Endothelial cell of umbilical vein (primary cell): ENCODE results near the gene BLOC1S3. TPM values are rescaled to one million over a fixed set of nuclear protein-coding genes. Genes with fewer than 3 reads are reported as not detected.

Source experiments
- BruUV-seq: library from RNA; stranded (reverse); fragments of 400-500 nt; replicated peaks from 2 replicates; lab custom pipeline; 2021; lab: Mats Ljungman, UMichigan
- CTCF ChIA-PET: fragments of 300-600, 350-600 bp; sonication (Branson Sonifier 250); formaldehyde crosslinking; loops from one replicate; lab custom pipeline; 2021; ENCODE audit warnings: antibody characterized with exemption, inconsistent platforms; lab: Charles Lee
- POLR2A ChIA-PET: fragments of 300-600, 350-600 bp; sonication (Branson Sonifier 250); formaldehyde crosslinking; loops from one replicate; lab custom pipeline; 2021; ENCODE audit warnings: antibody characterized with exemption, inconsistent platforms; lab: Charles Lee
- DNase-seq: peaks from one replicate; pipeline ENCODE4 v3.0.0-alpha.2; 2011; ENCODE audit warnings: low read depth, low spot score
- FAIRE-seq: peaks from 2 replicates; lab custom pipeline; 2011; peaks lifted over from hg19 to GRCh38; lab: Jason Lieb, UNC
- H2AFZ ChIP-seq: 2 replicates; pipeline ENCODE4 v1.6.0; 2012; ENCODE audit warnings: low read depth, low read length, control low read depth, inconsistent platforms
- H3K27ac ChIP-seq: 2 replicates; pipeline ENCODE4 v1.5.1; 2011; ENCODE audit warnings: low read depth, mild to moderate bottlenecking, control low read depth, low read length, moderate library complexity; ENCODE audit not compliant: insufficient read depth
- H3K27me3 ChIP-seq, 2 experiments: 2 replicates each; pipeline versions ENCODE4 v1.6.0 to v1.6.1; 2011; ENCODE audit warnings: low read length in 2 of 2, mixed read lengths in 1 of 2; ENCODE audit not compliant: control insufficient read depth in 2 of 2, insufficient read depth in 2 of 2
- H3K36me3 ChIP-seq, 2 experiments: 2 replicates in 1 of 2; 3 replicates in 1 of 2; pipeline ENCODE4 v1.5.1; 2011; ENCODE audit warnings: low read length in 2 of 2, mild to moderate bottlenecking in 1 of 2, moderate library complexity in 1 of 2; ENCODE audit not compliant: control insufficient read depth in 2 of 2, insufficient read depth in 2 of 2; ENCODE audit errors: extremely low read depth in 1 of 2
- H3K4me1 ChIP-seq: 3 replicates; pipeline ENCODE4 v1.5.1; 2011; ENCODE audit warnings: mild to moderate bottlenecking, low read length; ENCODE audit not compliant: control insufficient read depth, insufficient read depth; ENCODE audit errors: extremely low read depth
- H3K4me2 ChIP-seq: 2 replicates; pipeline ENCODE4 v1.6.1; 2011; ENCODE audit warnings: low read length, control low read depth, mixed read lengths; ENCODE audit not compliant: insufficient read depth
- H3K4me3 ChIP-seq, 3 experiments: fragments of 200-600 bp in 1 of 3; sonication (generic), shearing (Covaris generic) in 1 of 3; replicated peaks in 1 of 3; 2 replicates each; pipeline ENCODE4 v1.5.1; 2011 to 2016; ENCODE audit warnings: control low read depth in 3 of 3, low read length in 3 of 3, mild to moderate bottlenecking in 2 of 3, inconsistent platforms in 1 of 3, low read depth in 1 of 3, moderate library complexity in 1 of 3; ENCODE audit not compliant: insufficient read depth in 1 of 3
- H3K79me2 ChIP-seq: 2 replicates; pipeline ENCODE4 v1.6.0; 2012; ENCODE audit warnings: low read length, inconsistent platforms; ENCODE audit not compliant: control insufficient read depth, insufficient read depth
- H3K9ac ChIP-seq: replicated peaks from 2 replicates; pipeline ENCODE3; 2011; ENCODE audit warnings: low read length, control low read depth; ENCODE audit not compliant: insufficient read depth; ENCODE audit errors: extremely low read depth
- H3K9me1 ChIP-seq: replicated peaks from 3 replicates; pipeline ENCODE4 v1.6.0; 2011; ENCODE audit warnings: mild to moderate bottlenecking, low read length; ENCODE audit not compliant: control insufficient read depth, insufficient read depth; ENCODE audit errors: extremely low read depth
- H3K9me3 ChIP-seq: replicated peaks from 2 replicates; pipeline ENCODE4 v1.5.1; 2012; ENCODE audit warnings: low read length, inconsistent platforms; ENCODE audit not compliant: control insufficient read depth, insufficient read depth
- H4K20me1 ChIP-seq: replicated peaks from 2 replicates; pipeline ENCODE3; 2011; ENCODE audit warnings: mild to moderate bottlenecking, low read length; ENCODE audit not compliant: control insufficient read depth, insufficient read depth; ENCODE audit errors: extremely low read depth
- CTCF ChIP-seq, 2 donors: IDR thresholded peaks; 1 replicate in 1 of 2; 2 replicates in 1 of 2; pipeline ENCODE4 v1.5.1; 2011; ENCODE audit warnings: low read length in 2 of 2, mild to moderate bottlenecking in 2 of 2, moderate library complexity in 2 of 2, control low read depth in 1 of 2, inconsistent platforms in 1 of 2, low read depth in 1 of 2; ENCODE audit not compliant: insufficient read depth in 1 of 2; ENCODE audit errors: extremely low read depth in 1 of 2
- EZH2 ChIP-seq: IDR thresholded peaks from 2 replicates; pipeline ENCODE4 v1.6.1; 2012; ENCODE audit warnings: borderline replicate concordance, low read depth, mild to moderate bottlenecking, moderate library complexity, low read length, inconsistent platforms; ENCODE audit not compliant: severe bottlenecking
- FOS ChIP-seq: IDR thresholded peaks from 2 replicates; pipeline ENCODE4 v1.6.1; 2011; ENCODE audit warnings: mild to moderate bottlenecking, low read length, moderate library complexity, borderline replicate concordance; ENCODE audit not compliant: insufficient read depth
- GATA2 ChIP-seq: IDR thresholded peaks from 2 replicates; pipeline ENCODE4 v1.7.0; 2011; ENCODE audit warnings: low read depth, mild to moderate bottlenecking, moderate library complexity, mixed read lengths, low read length; ENCODE audit not compliant: insufficient read length, insufficient read depth
- JUN ChIP-seq: IDR thresholded peaks from 2 replicates; pipeline ENCODE4 v1.6.1; 2011; ENCODE audit warnings: borderline replicate concordance, low read depth; ENCODE audit not compliant: insufficient read length, insufficient read depth
- MAX ChIP-seq: IDR thresholded peaks from 2 replicates; pipeline ENCODE4 v1.6.1; 2011; ENCODE audit not compliant: insufficient read depth, insufficient read length
- MYC ChIP-seq: IDR thresholded peaks from one replicate; pipeline ENCODE4 v1.6.1; 2011; ENCODE audit warnings: mild to moderate bottlenecking, low read depth, low read length
- POLR2A ChIP-seq: IDR thresholded peaks from 2 replicates; pipeline ENCODE4 v1.6.1; 2012; ENCODE audit warnings: low read depth, mild to moderate bottlenecking, control low read depth, low read length
- POLR2AphosphoS5 ChIP-seq: IDR thresholded peaks from 2 replicates; pipeline ENCODE4 v1.6.1; 2012; ENCODE audit warnings: low read depth, mild to moderate bottlenecking, control low read depth, low read length, moderate library complexity; ENCODE audit not compliant: insufficient read depth
- dilution Hi-C: fragments of 300-500 bp; cut with MboI; formaldehyde crosslinking; loops from one replicate; pipeline ENCODE4 v1.15.0; 2019; ENCODE audit warnings: low sequenced_read_pairs; ENCODE audit not compliant: extremely low pct_ligation_motif_present
- intact Hi-C: fragments of 100-400 bp; cut with micrococcal nuclease; formaldehyde crosslinking; loops from one replicate; pipeline ENCODE4 v1.10.0; 2022
- polyA plus RNA-seq, 4 experiments: library from polyadenylated mRNA; depleted of rRNA in 3 of 4; stranded (reverse) in 3 of 4; unstranded in 1 of 4; fragments of >200 nt; gene quantifications; 2 replicates each; pipeline versions ENCODE4 v1.2.1 to v1.2.3, GENCODE V29; 2011 to 2012; ENCODE audit warnings: missing spikeins in 1 of 4
- total RNA-seq: library from RNA; stranded (reverse); gene quantifications from 2 replicates; pipeline ENCODE4 v1.2.3, GENCODE V29; 2021

BLOC1S3 gene
- total and polyA plus RNA-seq, 2 donors (not counting 3 experiments of a cell fraction or from before 2014, with no cell fraction given), result 13.6 to 17.4 TPM

GRCh38 chr19:45140533-45140932 lies 38.1 kb upstream of the BLOC1S3 start:
- no peaks in the 10 kb centered on the region for H3K9me1 ChIP-seq
- no peak overlapping the region for H2AFZ ChIP-seq
- no peaks in the 10 kb centered on the region for H3K4me1 ChIP-seq
- dilution Hi-C loops (no loop called here), intact Hi-C loops (no loop called here)
- no peak for FAIRE-seq
- H4K20me1 ChIP-seq, result no peaks in the 10 kb centered on the region
- H3K79me2 ChIP-seq, result peaks cover 2% of the 10 kb centered on the region
- H3K36me3 ChIP-seq, result peaks cover 2 to 16% of the 10 kb centered on the region in 2 experiments
- no TSS peak for BruUV-seq
- no peak overlapping the region for H3K4me3 ChIP-seq
- POLR2A ChIA-PET, result no interaction called here
- no peak for DNase-seq
- TF ChIP-seq CTCF (IDR thresholded peaks at IDR 0.05; ENCODE audit: extremely low read depth in 1 of 2, insufficient read depth in 1 of 2, low read depth in 1 of 2, low read length in 2 of 2) (no peak), GATA2 (no peak), POLR2AphosphoS5 (no peak), FOS (no peak), MYC (no peak), JUN (no peak), POLR2A (no peak), MAX (no peak), EZH2 (no peak)
- H3K4me2 ChIP-seq, result no peak overlapping the region
- H3K9ac ChIP-seq, result no peak overlapping the region
- H3K27me3 ChIP-seq, result no peaks in the 10 kb centered on the region
- no peak overlapping the region for H3K27ac ChIP-seq
- CTCF ChIA-PET, result no interaction called here
- no peaks in the 10 kb centered on the region for H3K9me3 ChIP-seq
